ACC112 (cell line): ENCODE data around the gene SHD.
A peak's percentile ranks its signal among the peaks of the same experiment; 100 is the strongest.

ENCODE experiments used
- H2AFZ ChIP-seq: fragments of 200-600 bp; sonication (generic); one replicate; pipeline ENCODE4 v1.6.0; 2017; ENCODE audit warnings: antibody characterized with exemption, low read length; ENCODE audit not compliant: unreplicated experiment
- H3K27ac ChIP-seq: fragments of 200-600 bp; sonication (generic); 2 replicates; pipeline ENCODE4 v1.5.1; 2014; ENCODE audit warnings: low read depth, mild to moderate bottlenecking, antibody characterized with exemption, low read length, moderate library complexity
- H3K27me3 ChIP-seq: fragments of 200-600 bp; sonication (generic); 2 replicates; pipeline ENCODE4 v1.6.1; 2014; ENCODE audit warnings: mild to moderate bottlenecking, antibody characterized with exemption, low read length, moderate library complexity, mixed read lengths; ENCODE audit not compliant: insufficient read depth
- H3K36me3 ChIP-seq: fragments of 200-600 bp; sonication (generic); 2 replicates; pipeline ENCODE4 v1.6.1; 2016; ENCODE audit warnings: mild to moderate bottlenecking, antibody characterized with exemption, low read length, moderate library complexity, mixed read lengths; ENCODE audit not compliant: insufficient read depth
- H3K4me1 ChIP-seq: fragments of 200-600 bp; sonication (generic); one replicate; pipeline ENCODE4 v1.6.1; 2016; ENCODE audit warnings: low read length, mixed read lengths; ENCODE audit not compliant: insufficient read depth, unreplicated experiment, control insufficient read depth
- H3K4me3 ChIP-seq: fragments of 200-600 bp; sonication (generic); 2 replicates; pipeline ENCODE4 v1.5.1; 2014; ENCODE audit warnings: mild to moderate bottlenecking, low read depth, low read length
- H3K79me2 ChIP-seq: fragments of 200-600 bp; sonication (generic); one replicate; pipeline ENCODE4 v1.6.0; 2016; ENCODE audit warnings: low read length; ENCODE audit not compliant: control insufficient read depth, unreplicated experiment, insufficient read depth

Gene SHD

DNA sequence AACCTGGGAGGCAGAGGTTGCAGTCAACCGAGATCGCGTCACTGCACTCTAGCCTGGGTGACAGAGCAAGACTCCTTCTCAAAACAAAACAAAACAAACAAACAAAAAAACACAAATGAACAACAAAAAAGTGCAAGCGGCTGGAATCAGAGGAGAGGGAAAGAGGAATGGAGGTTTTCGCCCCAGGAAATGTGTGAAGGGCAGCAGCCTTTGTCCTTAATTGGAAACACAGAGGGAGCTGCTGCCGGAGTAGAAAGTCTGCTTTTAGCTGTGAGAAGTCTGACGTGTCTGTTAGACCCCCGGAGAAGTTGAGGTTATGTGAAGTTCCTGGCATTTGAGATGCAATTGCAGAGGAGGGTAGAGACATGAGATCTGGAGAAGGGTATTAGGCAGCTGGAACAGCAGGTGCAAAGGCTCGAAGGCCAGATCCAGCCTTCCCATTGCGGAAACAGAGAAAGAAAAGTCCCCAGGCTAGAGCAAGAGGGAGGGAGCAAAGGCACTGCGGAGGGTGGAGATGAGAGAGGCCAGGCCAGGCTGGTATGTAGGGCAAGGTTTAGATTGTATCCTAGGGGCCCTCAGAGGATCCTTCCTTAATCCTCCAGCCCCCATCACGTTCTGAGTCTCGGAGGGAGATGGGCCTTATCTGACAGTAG lies 22.6 kb downstream of the SHD start:
- no peaks in the 10 kb centered on the region for H3K79me2 ChIP-seq
- H3K4me1 ChIP-seq = no peaks in the 10 kb centered on the region
- H3K27me3 ChIP-seq = no peaks in the 10 kb centered on the region
- no peak overlapping the region for H2AFZ ChIP-seq
- no peaks in the 10 kb centered on the region for H3K36me3 ChIP-seq
- H3K27ac ChIP-seq = no peak overlapping the region
- no peak overlapping the region for H3K4me3 ChIP-seq

DNA sequence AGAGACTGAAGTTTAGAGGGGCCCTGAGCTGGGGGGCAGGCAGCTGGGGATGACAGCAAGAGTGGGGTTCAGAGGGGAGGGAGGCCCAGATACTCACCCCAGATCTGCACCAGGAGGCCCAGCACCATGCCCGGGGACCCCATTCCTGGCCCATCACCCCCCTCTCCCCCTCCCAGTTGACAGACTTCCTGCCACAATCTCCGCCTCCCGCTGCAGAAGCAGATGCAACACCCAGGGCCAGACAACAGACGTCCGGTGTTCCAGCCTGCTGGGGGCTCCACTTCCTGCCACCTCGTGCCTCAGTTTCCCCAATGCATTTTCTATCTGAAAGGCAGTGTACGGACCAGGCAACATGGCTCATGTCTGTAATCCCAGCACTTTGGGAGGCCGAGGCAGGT lies 23.2 kb downstream of the SHD start, which contains the start of gene TMIGD2:
Gene TMIGD2, minus strand, starts transcription at position 147 of the 398 bp plus-strand sequence. Its CDS starts 4 bp downstream, at position 143.
- no peaks in the 10 kb centered on the region for H3K36me3 ChIP-seq
- no peak within 1 kb of the TSS for H2AFZ ChIP-seq
- H3K79me2 ChIP-seq = no peaks in the 10 kb centered on the region
- no peak within 1 kb of the TSS for H3K4me3 ChIP-seq
- H3K4me1 ChIP-seq = no peaks in the 10 kb centered on the region
- no peaks in the 10 kb centered on the region for H3K27me3 ChIP-seq
- H3K27ac ChIP-seq = no peak within 1 kb of the TSS

DNA sequence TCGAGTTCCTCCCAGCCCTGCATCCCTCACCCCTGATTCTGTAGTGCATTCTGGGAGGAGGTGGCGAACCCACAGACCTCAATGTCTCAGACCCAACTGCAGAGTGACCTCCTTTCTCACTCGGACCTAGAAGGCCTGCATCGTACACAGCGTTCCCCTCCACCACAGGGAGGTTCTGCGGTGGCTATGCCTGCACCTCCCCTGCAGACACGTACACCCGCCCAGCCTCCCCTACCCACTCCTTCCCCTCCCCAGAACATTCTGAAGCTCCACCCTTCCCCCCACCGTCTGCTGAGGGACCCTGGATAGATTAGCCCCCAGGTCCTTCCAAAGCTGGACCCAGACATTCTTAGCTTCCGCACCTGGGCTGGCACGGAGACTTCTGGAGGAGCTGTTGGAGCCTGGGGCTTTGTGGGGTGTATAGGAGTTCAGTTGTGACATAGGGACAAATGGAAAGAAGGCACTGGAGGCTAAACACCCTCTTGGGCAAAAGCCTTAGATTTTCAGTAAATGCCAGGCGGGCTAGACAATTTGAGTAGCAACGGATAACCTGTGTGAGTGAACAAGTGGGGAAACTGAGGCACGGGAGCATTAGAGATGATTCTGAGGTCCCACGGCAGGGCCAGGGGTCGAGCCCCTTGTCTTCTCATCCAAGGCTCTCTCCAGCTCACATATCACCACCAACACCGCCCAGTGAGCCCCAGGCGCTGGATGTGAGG lies 24.9 kb downstream of the SHD start:
- Histone ChIP-seq H3K79me2 (no peaks in the 10 kb centered on the region), H2AFZ (no peak overlapping the region), H3K27me3 (no peaks in the 10 kb centered on the region), H3K27ac (no peak overlapping the region), H3K36me3 (no peaks in the 10 kb centered on the region), H3K4me3 (peak overlapping the region; percentile 55; the same call in 1 of the 2 replicates), H3K4me1 (no peaks in the 10 kb centered on the region)

DNA sequence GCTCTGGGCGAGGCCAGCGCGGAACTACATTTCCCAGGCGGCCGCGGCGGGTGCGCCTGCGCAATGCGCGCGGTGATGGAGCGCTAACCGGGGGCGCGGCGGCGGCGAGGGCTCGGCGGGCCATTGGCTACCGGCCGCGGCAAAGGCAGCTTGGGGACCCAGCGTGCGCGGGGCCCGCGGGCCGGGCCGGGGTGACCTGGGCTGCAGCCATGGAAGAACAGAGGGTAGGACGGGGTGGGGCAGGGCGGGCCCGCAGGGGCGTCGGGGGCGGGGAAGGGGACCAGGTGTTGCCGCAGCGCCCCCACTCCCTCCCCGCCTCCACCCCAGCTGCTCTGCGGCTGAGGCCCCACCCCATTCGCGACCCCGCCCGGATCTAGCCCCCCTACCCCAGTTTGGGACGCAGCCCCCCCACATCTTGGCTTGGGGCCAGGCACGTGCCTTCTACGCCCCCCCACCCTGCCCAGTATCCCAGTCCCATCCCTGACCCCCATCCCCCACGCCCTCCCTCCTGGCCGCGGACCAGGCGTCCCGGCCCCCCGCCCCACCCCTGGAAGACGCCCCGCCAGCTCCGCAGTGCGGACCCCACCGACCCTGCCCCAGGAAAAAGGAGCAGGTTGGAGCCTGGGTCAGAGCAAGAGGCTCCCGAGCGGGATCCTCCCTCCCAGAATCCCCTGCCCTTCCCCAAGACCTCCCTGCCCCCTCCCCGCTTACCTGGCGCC lies 25.6 kb downstream of the SHD start, which contains the start of gene FSD1:
Gene FSD1, plus strand, starts transcription at position 61 of the 719 bp plus-strand sequence. Its CDS starts 149 bp downstream, at position 210.
- Histone ChIP-seq H3K79me2 (no peaks in the 10 kb centered on the region), H3K27ac (no peak within 1 kb of the TSS), H3K27me3 (no peaks in the 10 kb centered on the region), H3K4me3 (peak within 1 kb of the TSS; percentile 55), H3K36me3 (no peaks in the 10 kb centered on the region), H3K4me1 (no peaks in the 10 kb centered on the region), H2AFZ (no peak within 1 kb of the TSS)

DNA sequence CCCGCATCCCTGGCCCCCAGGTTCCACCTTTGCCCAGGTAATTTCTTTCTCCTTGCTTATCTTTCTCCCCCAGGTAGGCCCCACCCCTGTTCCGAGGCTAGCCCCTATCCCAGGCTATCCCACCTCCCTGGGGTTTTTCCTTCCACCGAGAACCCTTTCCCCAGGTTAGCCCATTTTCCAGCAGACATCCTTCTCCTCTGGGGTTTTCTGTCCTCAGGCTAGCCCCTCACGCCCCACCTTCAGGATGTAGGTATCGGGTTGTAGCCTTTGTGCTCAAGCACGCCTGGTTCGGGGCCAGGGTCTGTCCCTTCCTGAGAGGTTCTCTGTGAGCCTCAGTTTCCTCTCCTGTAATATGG lies 26.2 kb downstream of the SHD start:
- Histone ChIP-seq H3K36me3 (0 out of 2 replicates have a peak, but pooled peaks cover under 1% of the 10 kb centered on the region), H3K4me3 (no peak overlapping the region; the same call in 1 of the 2 replicates), H2AFZ (no peak overlapping the region), H3K27ac (no peak overlapping the region), H3K79me2 (no peaks in the 10 kb centered on the region), H3K4me1 (no peaks in the 10 kb centered on the region), H3K27me3 (no peaks in the 10 kb centered on the region)

DNA sequence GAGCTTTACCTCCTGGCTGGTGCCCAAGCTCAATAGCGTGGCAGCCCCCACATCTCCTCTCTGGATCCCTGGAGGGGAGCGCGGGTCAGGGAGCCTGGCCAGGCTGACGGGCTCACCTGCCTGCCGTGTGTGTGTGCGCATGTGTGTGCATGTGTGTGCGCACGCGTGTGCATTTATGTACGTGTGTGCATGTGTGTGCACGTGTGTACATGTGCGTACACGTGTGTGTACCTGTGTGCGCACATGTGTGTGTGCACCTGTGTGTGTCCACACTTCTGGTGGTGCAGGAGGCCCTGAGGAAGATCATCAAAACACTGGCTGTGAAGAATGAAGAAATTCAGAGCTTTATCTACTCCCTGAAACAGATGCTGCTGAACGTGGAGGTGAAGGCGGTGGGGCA lies 26.6 kb downstream of the SHD start:
- H3K4me3 ChIP-seq = no peak overlapping the region

DNA sequence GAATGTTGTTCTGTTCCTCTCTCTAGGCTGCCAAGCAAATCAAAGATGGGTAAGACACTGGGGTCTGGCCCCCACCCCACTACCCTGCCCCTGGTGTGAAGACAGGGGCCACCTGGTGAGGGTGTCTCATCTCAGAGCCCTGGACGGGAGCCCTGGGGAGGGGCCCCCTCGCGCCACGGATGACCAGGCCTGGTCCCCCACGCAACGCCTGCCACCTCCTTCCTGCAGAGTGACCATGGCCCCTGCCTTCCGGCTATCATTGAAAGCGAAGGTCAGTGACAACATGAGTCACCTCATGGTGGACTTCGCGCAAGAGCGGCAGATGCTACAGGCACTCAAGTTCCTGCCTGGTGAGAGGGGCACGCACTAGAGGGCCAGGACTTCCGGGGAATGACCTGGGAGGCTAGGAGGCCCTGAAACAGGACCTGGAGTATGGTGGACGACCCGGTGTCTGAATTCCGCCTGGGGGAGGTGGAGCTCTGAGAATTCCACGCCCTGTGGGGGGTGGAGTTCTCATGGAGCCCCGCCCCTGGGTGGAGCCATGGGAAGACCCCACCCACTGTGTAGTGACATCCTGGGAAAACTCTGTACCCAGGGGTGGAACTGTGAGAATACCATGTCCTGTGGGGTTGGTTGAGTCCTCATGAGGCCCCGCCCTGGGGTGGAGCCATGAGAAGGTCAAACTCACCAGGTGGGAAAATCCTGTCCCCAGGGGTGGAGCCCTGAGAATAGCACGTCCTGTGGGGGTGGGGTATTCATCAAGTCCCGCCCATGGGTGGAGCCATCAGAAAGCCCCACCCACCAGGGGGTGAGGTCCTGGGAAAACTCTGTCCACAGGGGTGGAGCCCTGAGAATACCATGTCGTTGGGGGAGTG lies 31.4 kb downstream of the SHD start:
- Histone ChIP-seq H3K27ac (no peak overlapping the region), H3K27me3 (no peaks in the 10 kb centered on the region), H3K36me3 (peaks cover 9% of the 10 kb centered on the region; the same call in 1 of the 2 replicates), H2AFZ (no peak overlapping the region), H3K79me2 (no peaks in the 10 kb centered on the region), H3K4me1 (no peaks in the 10 kb centered on the region), H3K4me3 (no peak overlapping the region)

More for the DNA sequence above, 26.6 kb downstream of the SHD start:
- H3K4me1 ChIP-seq = no peaks in the 10 kb centered on the region
- H3K27me3 ChIP-seq = no peaks in the 10 kb centered on the region
- no peak overlapping the region for H3K27ac ChIP-seq
- H2AFZ ChIP-seq = no peak overlapping the region
- peaks cover 5% of the 10 kb centered on the region; the same call in 1 of the 2 replicates for H3K36me3 ChIP-seq
- H3K79me2 ChIP-seq = no peaks in the 10 kb centered on the region

DNA sequence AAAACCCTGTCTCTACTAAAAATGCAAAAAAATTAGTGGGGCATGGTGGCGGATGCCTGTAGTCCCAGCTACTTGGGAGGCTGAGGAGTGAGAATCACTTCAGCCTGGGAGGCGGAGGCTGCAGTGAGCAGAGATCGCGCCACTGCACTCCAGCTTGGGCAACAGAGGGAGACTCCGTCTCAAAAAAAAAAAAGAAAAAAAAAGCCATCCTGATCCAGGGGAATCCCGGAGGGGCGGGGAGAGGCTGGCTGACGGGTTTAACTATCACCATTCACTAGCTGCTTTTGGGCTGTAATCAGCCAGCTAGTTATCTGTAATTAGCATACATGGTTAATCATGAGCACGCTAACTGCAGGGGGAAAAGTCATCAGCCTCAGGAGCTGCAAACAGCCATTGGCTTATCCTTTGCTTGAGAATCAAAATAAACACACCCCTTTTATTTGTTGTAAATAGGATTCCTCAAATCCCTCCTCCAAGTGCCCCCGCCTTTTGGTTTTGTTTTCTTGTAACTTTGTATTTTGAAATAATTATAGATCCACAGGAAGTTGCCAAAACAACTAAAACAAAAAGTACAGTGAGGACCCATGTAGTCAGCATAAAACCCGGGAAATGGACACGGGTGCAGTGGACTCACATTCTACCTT lies 34.9 kb downstream of the SHD start:
- Histone ChIP-seq H3K36me3 (peaks cover 12% of the 10 kb centered on the region; the same call in 1 of the 2 replicates), H2AFZ (no peak overlapping the region), H3K4me1 (no peaks in the 10 kb centered on the region), H3K79me2 (no peaks in the 10 kb centered on the region), H3K27me3 (no peaks in the 10 kb centered on the region), H3K27ac (no peak overlapping the region), H3K4me3 (no peak overlapping the region)

DNA sequence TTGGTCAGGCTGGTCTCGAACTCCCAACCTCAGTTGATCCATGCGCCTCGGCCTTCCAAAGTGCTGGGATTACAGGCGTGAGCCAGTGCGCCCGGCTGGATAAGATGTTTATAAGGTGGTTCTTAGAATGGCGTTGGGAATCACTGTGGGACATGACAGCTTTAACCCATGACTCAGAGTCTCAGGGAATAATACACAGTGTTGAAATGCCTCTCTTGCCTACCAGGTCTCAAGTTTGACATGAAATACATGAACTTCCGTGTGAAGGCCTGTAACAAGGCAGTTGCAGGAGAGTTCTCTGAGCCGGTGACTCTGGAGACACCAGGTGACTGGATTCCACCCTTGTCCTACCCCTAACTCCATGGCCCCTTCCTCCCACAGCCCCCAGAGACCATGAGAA lies 37.9 kb downstream of the SHD start:
- Histone ChIP-seq H3K27ac (no peak overlapping the region), H3K27me3 (no peaks in the 10 kb centered on the region), H3K4me1 (no peaks in the 10 kb centered on the region), H3K4me3 (no peak overlapping the region), H2AFZ (no peak overlapping the region), H3K36me3 (peaks cover 3% of the 10 kb centered on the region; the same call in 1 of the 2 replicates), H3K79me2 (no peaks in the 10 kb centered on the region)
